Adipocyte (in vitro differentiated cells): ENCODE measurements around the gene SMS.

ENCODE experiments used
- DNase-seq: peaks from one replicate; pipeline ENCODE4 v3.0.0-alpha.2; 2015; ENCODE audit warnings: low read depth
- H3K27me3 ChIP-seq: replicated peaks from 2 replicates; pipeline ENCODE4 v1.7.0; 2013; ENCODE audit warnings: mild to moderate bottlenecking, low read length, moderate library complexity; ENCODE audit not compliant: control insufficient read depth, insufficient read depth
- H3K36me3 ChIP-seq: 2 replicates; pipeline ENCODE4 v1.7.0; 2013; ENCODE audit warnings: low read length, mild to moderate bottlenecking, moderate library complexity; ENCODE audit not compliant: control insufficient read depth, insufficient read depth, severe bottlenecking
- H3K4me1 ChIP-seq: 2 replicates; pipeline ENCODE4 v1.7.0; 2013; ENCODE audit warnings: mild to moderate bottlenecking, low read length, moderate library complexity; ENCODE audit not compliant: control insufficient read depth, insufficient read depth
- H3K4me3 ChIP-seq: 2 replicates; pipeline ENCODE4 v1.7.0; 2013; ENCODE audit warnings: mild to moderate bottlenecking, low read length, moderate library complexity
- H3K9ac ChIP-seq: 2 replicates; pipeline ENCODE4 v1.7.0; 2013; ENCODE audit warnings: mild to moderate bottlenecking, low read length, moderate library complexity
- H3K9me3 ChIP-seq: 2 replicates; pipeline ENCODE4 v1.7.0; 2013; ENCODE audit warnings: mild to moderate bottlenecking, low read length, moderate library complexity; ENCODE audit not compliant: control insufficient read depth

The SMS gene

GRCh38 chrX:21963731-21964405 is 23.4 kb downstream of the SMS start:
- DNase-seq = peak; percentile 70
- Histone ChIP-seq H3K27me3 (peaks cover 10% of the 10 kb centered on the region), H3K4me1 (peaks cover 14% of the 10 kb centered on the region), H3K36me3 (no peaks in the 10 kb centered on the region), H3K9me3 (no peaks in the 10 kb centered on the region), H3K9ac (no peak overlapping the region), H3K4me3 (no peak overlapping the region)

- Histone ChIP-seq H3K9ac (no peak overlapping the region), H3K27me3 (peaks cover 14% of the 10 kb centered on the region), H3K9me3 (no peaks in the 10 kb centered on the region), H3K36me3 (no peaks in the 10 kb centered on the region), H3K4me3 (no peak overlapping the region), H3K4me1 (peaks cover 14% of the 10 kb centered on the region)
- DNase-seq = no peak
These were observed 26.4 kb downstream of the SMS start for GRCh38 chrX:21966866-21967265.

GRCh38 chrX:21968333-21968732 is 27.8 kb downstream of the SMS start:
- H3K4me3 ChIP-seq = no peak overlapping the region
- no peaks in the 10 kb centered on the region for H3K9me3 ChIP-seq
- no peaks in the 10 kb centered on the region for H3K36me3 ChIP-seq
- H3K9ac ChIP-seq = no peak overlapping the region
- no peak for DNase-seq
- H3K4me1 ChIP-seq = peaks cover 9% of the 10 kb centered on the region
- H3K27me3 ChIP-seq = peaks cover 14% of the 10 kb centered on the region

GRCh38 chrX:21970326-21970725 is 29.8 kb downstream of the SMS start:
- no peaks in the 10 kb centered on the region for H3K36me3 ChIP-seq
- DNase-seq = no peak
- no peak overlapping the region for H3K4me3 ChIP-seq
- H3K9ac ChIP-seq = no peak overlapping the region
- H3K27me3 ChIP-seq = peaks cover 10% of the 10 kb centered on the region
- H3K4me1 ChIP-seq = no peaks in the 10 kb centered on the region
- no peaks in the 10 kb centered on the region for H3K9me3 ChIP-seq

- no peak overlapping the region for H3K4me3 ChIP-seq
- H3K4me1 ChIP-seq = no peaks in the 10 kb centered on the region
- DNase-seq = no peak
- peaks cover 10% of the 10 kb centered on the region for H3K27me3 ChIP-seq
- no peak overlapping the region for H3K9ac ChIP-seq
- H3K36me3 ChIP-seq = no peaks in the 10 kb centered on the region
- H3K9me3 ChIP-seq = no peaks in the 10 kb centered on the region
These were observed 31.5 kb downstream of the SMS start for GRCh38 chrX:21972046-21972445.

- DNase-seq = no peak
- Histone ChIP-seq H3K4me3 (no peak overlapping the region), H3K27me3 (peaks cover 10% of the 10 kb centered on the region), H3K4me1 (no peaks in the 10 kb centered on the region), H3K9ac (no peak overlapping the region), H3K9me3 (no peaks in the 10 kb centered on the region), H3K36me3 (no peaks in the 10 kb centered on the region)
These were observed 32.2 kb downstream of the SMS start for GRCh38 chrX:21972721-21973120.

GRCh38 chrX:21973321-21974010 is 33.0 kb downstream of the SMS start:
- H3K36me3 ChIP-seq = no peaks in the 10 kb centered on the region
- H3K4me3 ChIP-seq = no peak overlapping the region

GRCh38 chrX:21974011-21974385 is 33.5 kb downstream of the SMS start:
- no peak overlapping the region for H3K4me3 ChIP-seq
- H3K9me3 ChIP-seq = no peaks in the 10 kb centered on the region
- DNase-seq = no peak

More at GRCh38 chrX:21973321-21974010, 33.0 kb downstream of the SMS start:
- no peaks in the 10 kb centered on the region for H3K9me3 ChIP-seq
- H3K4me1 ChIP-seq = no peaks in the 10 kb centered on the region
- DNase-seq = no peak
- no peak overlapping the region for H3K9ac ChIP-seq
- H3K27me3 ChIP-seq = peaks cover 4% of the 10 kb centered on the region

GRCh38 chrX:21975242-21975641 is 34.7 kb downstream of the SMS start:
- no peak overlapping the region for H3K4me3 ChIP-seq
- H3K9me3 ChIP-seq = no peaks in the 10 kb centered on the region
- H3K27me3 ChIP-seq = no peaks in the 10 kb centered on the region
- H3K9ac ChIP-seq = no peak overlapping the region
- no peaks in the 10 kb centered on the region for H3K36me3 ChIP-seq
- no peak for DNase-seq
- no peaks in the 10 kb centered on the region for H3K4me1 ChIP-seq

More at GRCh38 chrX:21974011-21974385, 33.5 kb downstream of the SMS start:
- Histone ChIP-seq H3K4me1 (no peaks in the 10 kb centered on the region), H3K27me3 (peaks cover 3% of the 10 kb centered on the region), H3K9ac (no peak overlapping the region), H3K36me3 (no peaks in the 10 kb centered on the region)

GRCh38 chrX:21975812-21976211 is 35.3 kb downstream of the SMS start:
- no peaks in the 10 kb centered on the region for H3K9me3 ChIP-seq
- DNase-seq = peak; percentile 60
- no peak overlapping the region for H3K9ac ChIP-seq
- H3K4me1 ChIP-seq = no peaks in the 10 kb centered on the region
- no peak overlapping the region for H3K4me3 ChIP-seq
- no peaks in the 10 kb centered on the region for H3K36me3 ChIP-seq
- no peaks in the 10 kb centered on the region for H3K27me3 ChIP-seq

- H3K36me3 ChIP-seq = no peaks in the 10 kb centered on the region
- H3K27me3 ChIP-seq = no peaks in the 10 kb centered on the region
- no peaks in the 10 kb centered on the region for H3K9me3 ChIP-seq
- H3K4me3 ChIP-seq = no peak overlapping the region
- no peak for DNase-seq
- H3K4me1 ChIP-seq = no peaks in the 10 kb centered on the region
- H3K9ac ChIP-seq = no peak overlapping the region
These were observed 37.8 kb downstream of the SMS start for GRCh38 chrX:21978346-21978745.
